Left ventricle myocardium superior (tissue), 1 donor: ENCODE results near the gene DENND11. TPM values are rescaled to one million over a fixed set of nuclear protein-coding genes. Genes with fewer than 3 reads are reported as not detected.

Experiments
- ATAC-seq: fragments of 200-7000 bp; cut with Tn5 transposase; one replicate; pipeline ENCODE4 v1.9.1; 2020; ENCODE audit warnings: mild to moderate bottlenecking, moderate library complexity
- DNase-seq: peaks from one replicate; pipeline ENCODE4 v3.0.0-alpha.2; 2020
- intact Hi-C: fragments of 100-400 bp; cut with micrococcal nuclease; formaldehyde crosslinking; loops from one replicate; pipeline ENCODE4 v1.11.0; 2022
- total RNA-seq: library from RNA; stranded (reverse); fragmentation: NEBNext Ultra II Directional; extraction: Animal tissue kit (Norgen Biotek cat#: 25700); gene quantifications from one replicate; pipeline ENCODE4 v1.2.1, GENCODE V29; 2021
- donor health status: DM: no; HTN: yes; CAD: no; lungs with severe emphysema.

DENND11 gene
- total RNA-seq, 1 donor from 2014 or later, result 10.8 TPM

- no peak for DNase-seq
- intact Hi-C loops, result loop anchor here (10.0 kb wide), 1 partner anchor 55 kb away; no protein-coding TSS in a partner anchor
- no peak for ATAC-seq
Measured at GRCh38 chr7:141709749-141710148, 7.8 kb upstream of the DENND11 start.

GRCh38 chr7:141709318-141709717, 7.4 kb upstream of the DENND11 start:
- no peak for DNase-seq
- intact Hi-C loops, result no loop called here
- ATAC-seq, result no peak

- intact Hi-C loops, result no loop called here
- no peak for ATAC-seq
- no peak for DNase-seq
Measured at GRCh38 chr7:141708351-141708750, 6.4 kb upstream of the DENND11 start, which contains the start of gene WEE2. Gene WEE2 (plus strand): TSS chr7:141708353. CDS start chr7:141708759, 406 bp downstream.

- DNase-seq (no peak), ATAC-seq (no peak)
- intact Hi-C loops, result no loop called here
Measured at GRCh38 chr7:141706239-141707064, 4.5 kb upstream of the DENND11 start.

- DNase-seq (no peak), ATAC-seq (no peak)
- intact Hi-C loops, result no loop called here
Measured at GRCh38 chr7:141704741-141705140, 2.8 kb upstream of the DENND11 start.

- intact Hi-C loops, result no loop called here
- DNase-seq (no peak), ATAC-seq (no peak)
Measured at GRCh38 chr7:141704112-141704511, 2.1 kb upstream of the DENND11 start.

- intact Hi-C loops, result no loop called here
- DNase-seq (no peak), ATAC-seq (no peak)
Measured at GRCh38 chr7:141702892-141703291, 926 bp upstream of the DENND11 start.

- DNase-seq, result peak; percentile 60
- ATAC-seq, result peak; percentile 75
- intact Hi-C loops, result no loop called here
Measured at GRCh38 chr7:141701489-141702046, 398 bp downstream of the DENND11 start.

GRCh38 chr7:141700848-141701371, 1.1 kb downstream of the DENND11 start:
- peak; percentile 28 for DNase-seq
- intact Hi-C loops, result no loop called here
- peak; percentile 26 for ATAC-seq

GRCh38 chr7:141700296-141700847, 1.6 kb downstream of the DENND11 start:
- ATAC-seq, result no peak
- intact Hi-C loops, result no loop called here
- DNase-seq, result no peak

GRCh38 chr7:141699860-141700259, 2.1 kb downstream of the DENND11 start:
- intact Hi-C loops, result no loop called here
- DNase-seq (no peak), ATAC-seq (no peak)

- DNase-seq (no peak), ATAC-seq (no peak)
- intact Hi-C loops, result no loop called here
Measured at GRCh38 chr7:141698247-141699015, 3.5 kb downstream of the DENND11 start.

GRCh38 chr7:141697211-141697871, 4.6 kb downstream of the DENND11 start:
- intact Hi-C loops, result no loop called here
- DNase-seq (peak; percentile 52), ATAC-seq (no peak)

GRCh38 chr7:141696348-141696747, 5.6 kb downstream of the DENND11 start:
- no peak for DNase-seq
- peak; percentile 22 for ATAC-seq
- intact Hi-C loops, result no loop called here

GRCh38 chr7:141695803-141696289, 6.1 kb downstream of the DENND11 start:
- DNase-seq (no peak), ATAC-seq (no peak)
- intact Hi-C loops, result no loop called here

- DNase-seq (no peak), ATAC-seq (no peak)
- intact Hi-C loops, result no loop called here
Measured at GRCh38 chr7:141693082-141693481, 8.9 kb downstream of the DENND11 start.

- intact Hi-C loops, result no loop called here
- DNase-seq (no peak), ATAC-seq (no peak)
Measured at GRCh38 chr7:141691961-141692360, 10.0 kb downstream of the DENND11 start.

GRCh38 chr7:141691540-141691939, 10.4 kb downstream of the DENND11 start:
- intact Hi-C loops, result no loop called here
- DNase-seq (no peak), ATAC-seq (no peak)
